ENCODE measurements around the gene SLC22A9. TPM values are rescaled to one million over a fixed set of nuclear protein-coding genes. Genes with fewer than 3 reads are reported as not detected.

The SLC22A9 gene
- total RNA-seq, 3 donors from 2014 or later (not counting 1 experiment from before 2014, with no cell fraction given): not detected

GRCh38 chr11:63369971-63370588 lies 495 bp downstream of the SLC22A9 start:
- no peaks in the 10 kb centered on the region for H3K36me3 ChIP-seq (ENCODE audit: control insufficient read depth, insufficient read depth, low read length)
- Mint-ChIP-seq H3K27me3 (ENCODE audit: low read depth in 2 of 2) (peaks cover 8 to 47% of the 10 kb centered on the region in 2 donors), H3K4me1 (no peaks in the 10 kb centered on the region), H3K9me3 (peaks cover 0 to under 1% of the 10 kb centered on the region in 2 donors), H3K4me3 (no peak overlapping the region), H3K36me3 (no peaks in the 10 kb centered on the region), H3K27ac (no peak overlapping the region)
- H3K4me1 ChIP-seq (ENCODE audit: control insufficient read depth, insufficient read depth, low read length): no peaks in the 10 kb centered on the region
- H3K9me3 ChIP-seq (ENCODE audit: control insufficient read depth, insufficient read depth, low read length): no peaks in the 10 kb centered on the region
- ATAC-seq: no peak
- H3K4me3 ChIP-seq (ENCODE audit: low read length): no peak overlapping the region
- no peak for TF ChIP-seq CTCF (IDR thresholded peaks at IDR 0.05)
- intact Hi-C loops (cut with micrococcal nuclease): no loop called here
- H3K27ac ChIP-seq (ENCODE audit: low read length): no peak overlapping the region
- DNase-seq: no peak
- no peaks in the 10 kb centered on the region for H3K27me3 ChIP-seq (ENCODE audit: control insufficient read depth, insufficient read depth, low read length)
- 94% methylated on average over 4 of the region's 7 CpGs for WGBS (ENCODE audit: insufficient coverage)

GRCh38 chr11:63371396-63371795 lies 1.8 kb downstream of the SLC22A9 start:
- ATAC-seq (no peak), DNase-seq (no peak)
- intact Hi-C loops (cut with micrococcal nuclease): no loop called here
- Histone ChIP-seq H3K36me3 (ENCODE audit: control insufficient read depth, insufficient read depth, low read length) (no peaks in the 10 kb centered on the region), H3K27ac (ENCODE audit: low read length) (no peak overlapping the region), H3K4me1 (ENCODE audit: control insufficient read depth, insufficient read depth, low read length) (no peaks in the 10 kb centered on the region), H3K4me3 (ENCODE audit: low read length) (no peak overlapping the region), H3K9me3 (ENCODE audit: control insufficient read depth, insufficient read depth, low read length) (no peaks in the 10 kb centered on the region), H3K27me3 (ENCODE audit: control insufficient read depth, insufficient read depth, low read length) (no peaks in the 10 kb centered on the region)
- no peak overlapping the region for H3K4me3 Mint-ChIP-seq
- no peak overlapping the region for H3K27ac Mint-ChIP-seq
- no peak for TF ChIP-seq CTCF (IDR thresholded peaks at IDR 0.05)
- H3K9me3 Mint-ChIP-seq: no peaks in the 10 kb centered on the region
- no peaks in the 10 kb centered on the region for H3K4me1 Mint-ChIP-seq
- H3K27me3 Mint-ChIP-seq (ENCODE audit: low read depth in 2 of 2): peaks cover 9 to 45% of the 10 kb centered on the region in 2 donors
- 82% methylated on average over 2 of the region's 2 CpGs for WGBS (ENCODE audit: insufficient coverage)
- H3K36me3 Mint-ChIP-seq: no peaks in the 10 kb centered on the region

- H3K4me3 ChIP-seq (ENCODE audit: low read length): no peak overlapping the region
- no peaks in the 10 kb centered on the region for H3K4me1 Mint-ChIP-seq
- no peaks in the 10 kb centered on the region for H3K27me3 ChIP-seq (ENCODE audit: control insufficient read depth, insufficient read depth, low read length)
- H3K27ac Mint-ChIP-seq: no peak overlapping the region
- intact Hi-C loops (cut with micrococcal nuclease): no loop called here
- TF ChIP-seq CTCF (IDR thresholded peaks at IDR 0.05): no peak
- H3K4me1 ChIP-seq (ENCODE audit: control insufficient read depth, insufficient read depth, low read length): no peaks in the 10 kb centered on the region
- no peaks in the 10 kb centered on the region for H3K36me3 ChIP-seq (ENCODE audit: control insufficient read depth, insufficient read depth, low read length)
- H3K9me3 Mint-ChIP-seq: no peaks in the 10 kb centered on the region
- H3K4me3 Mint-ChIP-seq: no peak overlapping the region
- no peaks in the 10 kb centered on the region for H3K36me3 Mint-ChIP-seq
- DNase-seq: no peak
- WGBS (ENCODE audit: insufficient coverage): 0% methylated on average over 2 of the region's 2 CpGs
- no peak for ATAC-seq
- no peak overlapping the region for H3K27ac ChIP-seq (ENCODE audit: low read length)
- H3K9me3 ChIP-seq (ENCODE audit: control insufficient read depth, insufficient read depth, low read length): no peaks in the 10 kb centered on the region
- H3K27me3 Mint-ChIP-seq (ENCODE audit: low read depth in 2 of 2): peaks cover 20 to 66% of the 10 kb centered on the region in 2 donors
Observed at GRCh38 chr11:63375434-63375833, 5.8 kb downstream of the SLC22A9 start.

GRCh38 chr11:63380130-63380529 lies 10.5 kb downstream of the SLC22A9 start:
- Histone ChIP-seq H3K9me3 (ENCODE audit: control insufficient read depth, insufficient read depth, low read length) (no peaks in the 10 kb centered on the region), H3K36me3 (ENCODE audit: control insufficient read depth, insufficient read depth, low read length) (no peaks in the 10 kb centered on the region), H3K27me3 (ENCODE audit: control insufficient read depth, insufficient read depth, low read length) (no peaks in the 10 kb centered on the region), H3K27ac (ENCODE audit: low read length) (no peak overlapping the region), H3K4me3 (ENCODE audit: low read length) (no peak overlapping the region), H3K4me1 (ENCODE audit: control insufficient read depth, insufficient read depth, low read length) (no peaks in the 10 kb centered on the region)
- Mint-ChIP-seq H3K27ac (no peak overlapping the region), H3K27me3 (ENCODE audit: low read depth in 2 of 2) (peaks cover 28 to 64% of the 10 kb centered on the region in 2 donors), H3K4me1 (no peaks in the 10 kb centered on the region), H3K9me3 (no peaks in the 10 kb centered on the region), H3K36me3 (no peaks in the 10 kb centered on the region), H3K4me3 (no peak overlapping the region)
- ATAC-seq (no peak), DNase-seq (no peak)
- 14% methylated on average over 1 of the region's 2 CpGs for WGBS (ENCODE audit: insufficient coverage)
- TF ChIP-seq CTCF (IDR thresholded peaks at IDR 0.05): no peak
- intact Hi-C loops (cut with micrococcal nuclease): no loop called here
